Transverse colon (tissue), 4 donors: Measurements from ENCODE around the gene ALKBH2. TPM values are rescaled to one million over a fixed set of nuclear protein-coding genes. Genes with fewer than 3 reads are reported as not detected.

ENCODE experiments used
- DNase-seq: peaks from one replicate; pipeline ENCODE4 v3.0.0-alpha.2; 2019
- H3K27ac ChIP-seq, 4 donors: fragments of 200-600 bp; sonication (generic); 2 replicates each; pipeline ENCODE4 v1.5.1; 2016 to 2018; ENCODE audit warnings: inconsistent platforms in 4 of 4
- H3K27me3 ChIP-seq: fragments of 200-600 bp; sonication (generic); 2 replicates; pipeline ENCODE4 v1.5.1; 2017; ENCODE audit warnings: inconsistent platforms
- H3K36me3 ChIP-seq, 4 donors: fragments of 200-600 bp; sonication (generic); 2 replicates each; pipeline ENCODE4 v1.5.1; 2017 to 2019; ENCODE audit warnings: inconsistent platforms in 4 of 4
- H3K4me1 ChIP-seq, 4 donors: fragments of 200-600 bp; sonication (generic); 2 replicates each; pipeline ENCODE4 v1.5.1; 2017 to 2020; ENCODE audit warnings: inconsistent platforms in 4 of 4
- H3K4me3 ChIP-seq, 4 donors: fragments of 200-600 bp; sonication (generic); 1 replicate in 1 of 4; 2 replicates in 3 of 4; pipeline versions ENCODE4 v1.5.1 to v1.6.1; 2017 to 2019; ENCODE audit warnings: inconsistent platforms in 4 of 4
- H3K9me3 ChIP-seq, 2 donors: fragments of 200-600 bp; sonication (generic); 2 replicates each; pipeline ENCODE4 v1.5.1; 2017 to 2019; ENCODE audit warnings: inconsistent platforms in 2 of 2
- EP300 ChIP-seq: sonication (generic); formaldehyde crosslinking; IDR thresholded peaks from one replicate; pipeline ENCODE4 v1.6.1; 2017; ENCODE audit warnings: antibody characterized with exemption, low read depth
- POLR2A ChIP-seq: fragments of 450-650 bp; IDR thresholded peaks from one replicate; pipeline ENCODE4 v1.6.1; 2016; ENCODE audit warnings: antibody characterized with exemption, mild to moderate bottlenecking, moderate library complexity
- POLR2AphosphoS5 ChIP-seq, 3 donors: sonication (generic); formaldehyde crosslinking; IDR thresholded peaks; one replicate each; pipeline ENCODE4 v1.6.1; 2016; ENCODE audit warnings: antibody characterized with exemption in 3 of 3
- WGBS, 2 donors: methylation state at CpG; one replicate each; pipeline ENCODE4 v1.1.5; 2018; ENCODE audit warnings: low coverage in 1 of 2; 5-methylcytosine and 5-hydroxymethylcytosine counted together
- in situ Hi-C, 4 donors: fragments of 200-750 bp; cut with MboI; loops; one replicate each; pipeline versions ENCODE4 v1.15.0 to v1.15.1; 2017; ENCODE audit warnings: low sequenced_read_pairs in 3 of 4, low pct_ligation_motif_present in 1 of 4, low pct_unique_long_range_greater_than_20kb in 1 of 4
- intact Hi-C: fragments of 100-400 bp; cut with DNase I; formaldehyde crosslinking; loops from one replicate; pipeline ENCODE4 v1.15.1; 2023; ENCODE audit warnings: low total_unique reads
- total RNA-seq, 4 donors: library from RNA; depleted of rRNA; stranded (reverse); fragments of >200 nt; gene quantifications; one replicate each; pipeline ENCODE4 v1.1.0, GENCODE V29; 2016
- TF ChIP-seq, protein P1 (sequence below), 5 experiments: fragments of 200-600 bp in 3 of 5; fragments of 450-650 bp in 2 of 5; sonication (generic) in 3 of 5; IDR thresholded peaks; 1 replicate in 2 of 5; 2 replicates in 3 of 5; pipeline ENCODE4 v1.5.1; 2016 to 2017; ENCODE audit warnings: antibody characterized with exemption in 5 of 5, inconsistent platforms in 3 of 5, mild to moderate bottlenecking in 2 of 5, moderate library complexity in 1 of 5

ALKBH2 gene
- total RNA-seq, 4 donors from 2014 or later, result 3.4 to 11.1 (median 7.1) TPM; not detected in 1

DNA sequence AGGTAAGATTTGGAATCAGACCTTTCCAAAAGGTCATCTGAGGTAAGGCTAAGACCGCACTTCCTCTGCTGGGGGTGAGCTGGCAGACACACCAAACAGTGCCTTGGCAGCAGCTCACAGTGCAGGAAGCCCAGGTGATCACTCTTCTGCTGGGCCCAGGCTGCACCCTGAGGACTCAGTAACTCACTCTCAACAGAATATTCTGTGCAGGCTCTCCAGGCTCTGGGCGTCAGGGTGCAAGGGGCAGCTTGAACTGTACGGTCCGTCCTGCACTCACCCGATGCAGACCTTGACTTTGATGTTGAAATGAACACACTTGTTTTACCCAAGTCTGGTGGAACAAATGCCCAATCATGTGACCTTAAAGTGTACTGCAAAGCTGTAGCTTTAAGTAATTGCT, 6.0 kb downstream of the ALKBH2 start:
- DNase-seq, result no peak
- Histone ChIP-seq H3K27me3 (no peaks in the 10 kb centered on the region), H3K4me1 (peaks cover 0 to 15% (median 10%) of the 10 kb centered on the region in 4 donors), H3K36me3 (peaks cover 0 to 57% (median 10%) of the 10 kb centered on the region in 4 donors), H3K27ac (no peak overlapping the region), H3K4me3 (no peak overlapping the region), H3K9me3 (no peaks in the 10 kb centered on the region)
- TF ChIP-seq EP300 (no peak), POLR2A (no peak), POLR2AphosphoS5 (IDR thresholded peaks at IDR 0.05) (no peak)
- TF ChIP-seq, protein P1, sequence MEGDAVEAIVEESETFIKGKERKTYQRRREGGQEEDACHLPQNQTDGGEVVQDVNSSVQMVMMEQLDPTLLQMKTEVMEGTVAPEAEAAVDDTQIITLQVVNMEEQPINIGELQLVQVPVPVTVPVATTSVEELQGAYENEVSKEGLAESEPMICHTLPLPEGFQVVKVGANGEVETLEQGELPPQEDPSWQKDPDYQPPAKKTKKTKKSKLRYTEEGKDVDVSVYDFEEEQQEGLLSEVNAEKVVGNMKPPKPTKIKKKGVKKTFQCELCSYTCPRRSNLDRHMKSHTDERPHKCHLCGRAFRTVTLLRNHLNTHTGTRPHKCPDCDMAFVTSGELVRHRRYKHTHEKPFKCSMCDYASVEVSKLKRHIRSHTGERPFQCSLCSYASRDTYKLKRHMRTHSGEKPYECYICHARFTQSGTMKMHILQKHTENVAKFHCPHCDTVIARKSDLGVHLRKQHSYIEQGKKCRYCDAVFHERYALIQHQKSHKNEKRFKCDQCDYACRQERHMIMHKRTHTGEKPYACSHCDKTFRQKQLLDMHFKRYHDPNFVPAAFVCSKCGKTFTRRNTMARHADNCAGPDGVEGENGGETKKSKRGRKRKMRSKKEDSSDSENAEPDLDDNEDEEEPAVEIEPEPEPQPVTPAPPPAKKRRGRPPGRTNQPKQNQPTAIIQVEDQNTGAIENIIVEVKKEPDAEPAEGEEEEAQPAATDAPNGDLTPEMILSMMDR (IDR thresholded peaks at IDR 0.05), result no peak
- intact Hi-C loops (no loop called here), in situ Hi-C loops (loop anchor here in 2 of 4 donors (25.0 kb wide), 2 partner anchors 425 to 525 kb away; partner anchors contain the start of genes ISCU (in 2 of the 2) and SART3 (in 2 of the 2))
- WGBS, 2 donors, result 65 to 70% methylated on average over 2 to 5 of the region's 5 CpGs

DNA sequence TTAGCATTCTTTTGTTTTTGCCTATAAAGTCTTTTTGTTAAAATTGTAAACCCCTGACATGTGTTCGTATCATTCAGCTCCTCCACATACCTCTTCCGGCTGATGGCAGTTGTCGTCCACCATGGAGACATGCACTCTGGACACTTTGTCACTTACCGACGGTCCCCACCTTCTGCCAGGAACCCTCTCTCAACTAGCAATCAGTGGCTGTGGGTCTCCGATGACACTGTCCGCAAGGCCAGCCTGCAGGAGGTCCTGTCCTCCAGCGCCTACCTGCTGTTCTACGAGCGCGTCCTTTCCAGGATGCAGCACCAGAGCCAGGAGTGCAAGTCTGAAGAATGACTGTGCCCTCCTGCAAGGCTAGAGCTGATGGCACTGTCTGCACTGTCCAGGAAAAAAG, 7.7 kb downstream of the ALKBH2 start:
- no peak overlapping the region for H3K27ac ChIP-seq
- WGBS, 2 donors, result 96 to 100% methylated on average over 1 to 10 of the region's 11 CpGs
- DNase-seq, result no peak
- H3K4me3 ChIP-seq, result no peak overlapping the region
- peaks cover 0 to 7% (median under 1%) of the 10 kb centered on the region in 4 donors for H3K4me1 ChIP-seq
- H3K27me3 ChIP-seq, result no peaks in the 10 kb centered on the region
- H3K9me3 ChIP-seq, result no peaks in the 10 kb centered on the region
- in situ Hi-C loops, result loop anchor here in 2 of 4 donors (25.0 kb wide), 2 partner anchors 423 to 523 kb away; partner anchors contain the start of genes ISCU (in 2 of the 2) and SART3 (in 2 of the 2)
- H3K36me3 ChIP-seq, result peaks cover 0 to 65% (median 14%) of the 10 kb centered on the region in 4 donors
- intact Hi-C loops, result no loop called here
- TF ChIP-seq POLR2AphosphoS5 (IDR thresholded peaks at IDR 0.05) (no peak), POLR2A (no peak), EP300 (no peak)
- TF ChIP-seq, protein P1 (IDR thresholded peaks at IDR 0.05), result no peak

DNA sequence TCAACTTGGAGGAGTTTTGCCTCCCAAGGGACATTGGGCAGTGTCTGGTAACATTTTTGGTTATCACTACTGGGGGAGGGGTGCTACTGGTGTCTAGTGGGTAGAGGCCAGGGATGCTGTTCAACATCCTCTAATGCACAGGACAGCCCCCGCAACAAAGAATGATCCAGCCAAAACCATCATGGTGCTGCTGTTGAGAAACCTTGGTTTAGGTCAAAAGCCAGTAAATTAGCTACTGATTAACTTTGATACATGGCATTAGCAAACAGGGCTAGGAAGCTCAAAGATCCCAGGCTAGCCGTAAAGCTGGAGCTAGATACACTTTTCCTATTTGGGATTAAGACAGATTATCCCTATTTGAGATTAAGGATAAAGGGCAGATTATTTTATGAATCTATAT, 8.8 kb downstream of the ALKBH2 start:
- no peak for TF ChIP-seq EP300
- no peak for TF ChIP-seq POLR2AphosphoS5 (IDR thresholded peaks at IDR 0.05)
- TF ChIP-seq, protein P1 (IDR thresholded peaks at IDR 0.05), result no peak
- no peak for TF ChIP-seq POLR2A
- WGBS, 2 donors, result 0 to 70% methylated on average over 1 to 2 of the region's 2 CpGs
- intact Hi-C loops, result no loop called here
- in situ Hi-C loops, result loop anchor here in 2 of 4 donors (25.0 kb wide), 2 partner anchors 422 to 522 kb away; partner anchors contain the start of genes ISCU (in 2 of the 2) and SART3 (in 2 of the 2)
- H3K4me1 ChIP-seq, result peaks cover 0 to 7% (median 0%) of the 10 kb centered on the region in 4 donors
- no peak overlapping the region for H3K27ac ChIP-seq
- no peak for DNase-seq
- H3K27me3 ChIP-seq, result no peaks in the 10 kb centered on the region
- H3K4me3 ChIP-seq, result no peak overlapping the region
- H3K9me3 ChIP-seq, result no peaks in the 10 kb centered on the region
- H3K36me3 ChIP-seq, result peaks cover 0 to 71% (median 14%) of the 10 kb centered on the region in 4 donors

DNA sequence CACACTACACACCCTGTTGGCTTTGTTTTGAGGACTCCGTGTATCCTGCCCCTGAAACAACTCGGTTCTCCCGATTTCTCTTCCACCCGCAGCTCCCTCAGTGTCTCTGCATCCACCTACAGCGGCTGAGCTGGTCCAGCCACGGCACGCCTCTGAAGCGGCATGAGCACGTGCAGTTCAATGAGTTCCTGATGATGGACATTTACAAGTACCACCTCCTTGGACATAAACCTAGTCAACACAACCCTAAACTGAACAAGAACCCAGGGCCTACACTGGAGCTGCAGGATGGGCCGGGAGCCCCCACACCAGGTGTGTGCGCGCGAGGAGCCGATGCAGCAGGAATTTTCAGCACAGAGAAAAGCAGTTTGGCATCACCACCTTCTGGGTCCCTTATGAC, 10.5 kb downstream of the ALKBH2 start:
- in situ Hi-C loops, result loop anchor here in 2 of 4 donors (25.0 kb wide), 2 partner anchors 420 to 520 kb away; partner anchors contain the start of genes ISCU (in 2 of the 2) and SART3 (in 2 of the 2)
- no peak for TF ChIP-seq POLR2A
- TF ChIP-seq EP300, result no peak
- TF ChIP-seq POLR2AphosphoS5 (IDR thresholded peaks at IDR 0.05), result no peak
- TF ChIP-seq, protein P1 (IDR thresholded peaks at IDR 0.05), result no peak
- no peak overlapping the region for H3K4me3 ChIP-seq
- H3K27ac ChIP-seq, result no peak overlapping the region
- H3K27me3 ChIP-seq, result no peaks in the 10 kb centered on the region
- H3K9me3 ChIP-seq, result no peaks in the 10 kb centered on the region
- intact Hi-C loops, result no loop called here
- peaks cover 0 to 7% (median 0%) of the 10 kb centered on the region in 4 donors for H3K4me1 ChIP-seq
- H3K36me3 ChIP-seq, result peaks cover 0 to 70% (median 13%) of the 10 kb centered on the region in 4 donors
- no peak for DNase-seq
- WGBS, 2 donors, result 93 to 100% methylated on average over 3 to 14 of the region's 14 CpGs
